Activated CD8-positive, alpha-beta T cell treated with anti-CD3 and anti-CD28 coated beads, Interleukin-2, amount 10 ng/mL, durations not matched to agents 7 days and 5 days (primary cell): ENCODE data around the gene MEST. TPM values are rescaled to one million over a fixed set of nuclear protein-coding genes. Genes with fewer than 3 reads are reported as not detected.
A peak's percentile ranks its signal among the peaks of the same experiment; 100 is the strongest.

Experiments used
- ATAC-seq: fragments of 150-1000 bp; cut with Tn5 transposase; one replicate; pipeline ENCODE4 v1.10.0; 2021; ENCODE audit warnings: moderate library complexity
- CTCF ChIA-PET: fragments of 350-600 bp; sonication (Branson Sonifier 250); formaldehyde crosslinking; loops from one replicate; lab custom pipeline; 2021; ENCODE audit warnings: antibody characterized with exemption; lab: Charles Lee
- POLR2A ChIA-PET: fragments of 350-600 bp; sonication (Branson Sonifier 250); formaldehyde crosslinking; loops from one replicate; lab custom pipeline; 2021; ENCODE audit warnings: antibody characterized with exemption; lab: Charles Lee
- DNase-seq: peaks from one replicate; pipeline ENCODE4 v3.0.0-alpha.2; 2020
- H3K27ac Mint-ChIP-seq: one replicate; pipeline ENCODE4 v1.8.0; 2021; ENCODE audit warnings: mild to moderate bottlenecking, mixed read lengths
- H3K27me3 Mint-ChIP-seq: one replicate; pipeline ENCODE4 v1.8.0; 2021; ENCODE audit warnings: low read depth, mixed read lengths
- H3K36me3 Mint-ChIP-seq: one replicate; pipeline ENCODE4 v1.8.0; 2021; ENCODE audit warnings: low read depth, mixed read lengths
- H3K4me1 Mint-ChIP-seq: one replicate; pipeline ENCODE4 v1.8.0; 2021; ENCODE audit warnings: low read depth, mixed read lengths
- H3K4me3 Mint-ChIP-seq: one replicate; pipeline ENCODE4 v1.8.0; 2021; ENCODE audit warnings: mild to moderate bottlenecking, mixed read lengths
- H3K9me3 Mint-ChIP-seq: one replicate; pipeline ENCODE4 v1.8.0; 2022; ENCODE audit warnings: mixed read lengths; ENCODE audit not compliant: insufficient read depth
- total RNA-seq, 2 experiments: library from RNA; stranded (reverse); gene quantifications; one replicate each; pipeline ENCODE4 v1.2.3, GENCODE V29; 2021

The MEST gene
- total RNA-seq, 2 experiments from 2014 or later = 2.9 to 3.5 TPM

- ChIA-PET CTCF (no interaction called here), POLR2A (no interaction called here)
- no peak for DNase-seq
- H3K9me3 Mint-ChIP-seq = no peaks in the 10 kb centered on the region
- H3K27ac Mint-ChIP-seq = no peak overlapping the region
- H3K4me1 Mint-ChIP-seq = peaks cover 8% of the 10 kb centered on the region
- H3K27me3 Mint-ChIP-seq = no peaks in the 10 kb centered on the region
- no peak for ATAC-seq
- no peak overlapping the region for H3K4me3 Mint-ChIP-seq
- no peaks in the 10 kb centered on the region for H3K36me3 Mint-ChIP-seq
Measured at GRCh38 chr7:130468612-130469011, 23.3 kb upstream of the MEST start.

- Mint-ChIP-seq H3K9me3 (no peaks in the 10 kb centered on the region), H3K4me1 (peaks cover 8% of the 10 kb centered on the region), H3K4me3 (no peak overlapping the region), H3K36me3 (no peaks in the 10 kb centered on the region), H3K27me3 (peaks cover 2% of the 10 kb centered on the region), H3K27ac (no peak overlapping the region)
- ATAC-seq (no peak), DNase-seq (no peak)
- POLR2A ChIA-PET = no interaction called here
- CTCF ChIA-PET = interaction anchor here (1.0 kb wide), 1 partner anchor 360 kb away, joined by 3 read pairs; no protein-coding TSS in a partner anchor
Measured at GRCh38 chr7:130471974-130472373, 19.9 kb upstream of the MEST start.

- POLR2A ChIA-PET = no interaction called here
- no peak for DNase-seq
- no peak overlapping the region for H3K27ac Mint-ChIP-seq
- H3K4me3 Mint-ChIP-seq = no peak overlapping the region
- no peak for ATAC-seq
- H3K27me3 Mint-ChIP-seq = peaks cover 2% of the 10 kb centered on the region
- no peaks in the 10 kb centered on the region for H3K9me3 Mint-ChIP-seq
- peaks cover 8% of the 10 kb centered on the region for H3K4me1 Mint-ChIP-seq
- CTCF ChIA-PET = interaction anchor here (0.8 kb wide), 1 partner anchor 278 kb away, joined by 3 read pairs; no protein-coding TSS in a partner anchor
- H3K36me3 Mint-ChIP-seq = no peaks in the 10 kb centered on the region
Measured at GRCh38 chr7:130473289-130473688, 18.6 kb upstream of the MEST start.

- Mint-ChIP-seq H3K36me3 (no peaks in the 10 kb centered on the region), H3K27me3 (peaks cover 2% of the 10 kb centered on the region), H3K4me1 (peaks cover 8% of the 10 kb centered on the region), H3K9me3 (no peaks in the 10 kb centered on the region), H3K27ac (no peak overlapping the region), H3K4me3 (no peak overlapping the region)
- CTCF ChIA-PET = interaction anchor here (1.4 kb wide), 1 partner anchor 12 kb away, joined by 3 read pairs; no protein-coding TSS in a partner anchor
- no peak for ATAC-seq
- POLR2A ChIA-PET = no interaction called here
- no peak for DNase-seq
Measured at GRCh38 chr7:130473876-130474275, 18.0 kb upstream of the MEST start.

- ChIA-PET CTCF (interaction anchor here (2.5 kb wide), 1 partner anchor 11 kb away, joined by 8 read pairs; no protein-coding TSS in a partner anchor), POLR2A (no interaction called here)
- H3K9me3 Mint-ChIP-seq = no peaks in the 10 kb centered on the region
- H3K27ac Mint-ChIP-seq = no peak overlapping the region
- H3K27me3 Mint-ChIP-seq = peaks cover 4% of the 10 kb centered on the region
- no peaks in the 10 kb centered on the region for H3K36me3 Mint-ChIP-seq
- DNase-seq = no peak
- no peak for ATAC-seq
- H3K4me3 Mint-ChIP-seq = no peak overlapping the region
- peaks cover 2% of the 10 kb centered on the region for H3K4me1 Mint-ChIP-seq
Measured at GRCh38 chr7:130475776-130476175, 16.1 kb upstream of the MEST start.

- POLR2A ChIA-PET = no interaction called here
- Mint-ChIP-seq H3K9me3 (no peaks in the 10 kb centered on the region), H3K27me3 (peaks cover 4% of the 10 kb centered on the region), H3K27ac (no peak overlapping the region), H3K4me1 (peaks cover 2% of the 10 kb centered on the region), H3K4me3 (no peak overlapping the region), H3K36me3 (no peaks in the 10 kb centered on the region)
- ATAC-seq (no peak), DNase-seq (no peak)
- CTCF ChIA-PET = interaction anchor here (2.5 kb wide), 1 partner anchor 11 kb away, joined by 8 read pairs; no protein-coding TSS in a partner anchor
Measured at GRCh38 chr7:130476297-130477150, 15.4 kb upstream of the MEST start.

GRCh38 chr7:130478991-130479390, 12.9 kb upstream of the MEST start:
- no peak for ATAC-seq
- ChIA-PET CTCF (interaction anchor here (0.6 kb wide), 1 partner anchor 27 kb away, joined by 3 read pairs; no protein-coding TSS in a partner anchor), POLR2A (interaction anchor here (0.6 kb wide), 1 partner anchor 12 kb away, joined by 3 read pairs; no protein-coding TSS in a partner anchor)
- Mint-ChIP-seq H3K27me3 (peaks cover 14% of the 10 kb centered on the region), H3K27ac (no peak overlapping the region), H3K4me1 (no peaks in the 10 kb centered on the region), H3K4me3 (no peak overlapping the region), H3K36me3 (no peaks in the 10 kb centered on the region), H3K9me3 (no peaks in the 10 kb centered on the region)
- DNase-seq = no peak

- H3K4me1 Mint-ChIP-seq = peaks cover 2% of the 10 kb centered on the region
- no peak overlapping the region for H3K4me3 Mint-ChIP-seq
- no peak overlapping the region for H3K27ac Mint-ChIP-seq
- no peak for DNase-seq
- no peak for ATAC-seq
- no peaks in the 10 kb centered on the region for H3K9me3 Mint-ChIP-seq
- CTCF ChIA-PET = interaction anchor here (0.6 kb wide), 1 partner anchor 26 kb away, joined by 3 read pairs; no protein-coding TSS in a partner anchor
- no peaks in the 10 kb centered on the region for H3K36me3 Mint-ChIP-seq
- POLR2A ChIA-PET = no interaction called here
- H3K27me3 Mint-ChIP-seq = peaks cover 16% of the 10 kb centered on the region
Measured at GRCh38 chr7:130479716-130480400, 12.0 kb upstream of the MEST start.

GRCh38 chr7:130481898-130482297, 10.0 kb upstream of the MEST start:
- no peak for ATAC-seq
- CTCF ChIA-PET = no interaction called here
- Mint-ChIP-seq H3K27ac (no peak overlapping the region), H3K4me1 (peaks cover 19% of the 10 kb centered on the region), H3K27me3 (peaks cover 29% of the 10 kb centered on the region), H3K4me3 (no peak overlapping the region), H3K9me3 (no peaks in the 10 kb centered on the region), H3K36me3 (peaks cover 2% of the 10 kb centered on the region)
- DNase-seq = no peak
- POLR2A ChIA-PET = no interaction called here

GRCh38 chr7:130483031-130483430, 8.9 kb upstream of the MEST start:
- peaks cover 23% of the 10 kb centered on the region for H3K4me1 Mint-ChIP-seq

GRCh38 chr7:130485734-130486113, 6.2 kb upstream of the MEST start:
- ChIA-PET POLR2A (no interaction called here), CTCF (no interaction called here)
- ATAC-seq = no peak
- Mint-ChIP-seq H3K27ac (no peak overlapping the region), H3K4me3 (peak overlapping the region; percentile 76), H3K27me3 (peaks cover 49% of the 10 kb centered on the region), H3K4me1 (peaks cover 23% of the 10 kb centered on the region), H3K9me3 (no peaks in the 10 kb centered on the region), H3K36me3 (peaks cover 2% of the 10 kb centered on the region)
- DNase-seq = no peak

More at GRCh38 chr7:130483031-130483430, 8.9 kb upstream of the MEST start:
- no peak overlapping the region for H3K4me3 Mint-ChIP-seq
- H3K9me3 Mint-ChIP-seq = no peaks in the 10 kb centered on the region
- H3K27me3 Mint-ChIP-seq = peaks cover 36% of the 10 kb centered on the region
- ATAC-seq (no peak), DNase-seq (no peak)
- peaks cover 2% of the 10 kb centered on the region for H3K36me3 Mint-ChIP-seq
- H3K27ac Mint-ChIP-seq = no peak overlapping the region
- POLR2A ChIA-PET = no interaction called here
- CTCF ChIA-PET = no interaction called here
